HG02973 (cell line): ENCODE results near the gene TMEM47.

Experiments used
- ATAC-seq: cut with Tn5 transposase; IDR thresholded peaks from one replicate; pipeline ENCODE4 v1.9.1; 2021; ENCODE audit warnings: moderate library complexity; ENCODE audit not compliant: unreplicated experiment

Gene TMEM47

GRCh38 chrX:34586346-34586911, 70.7 kb downstream of the TMEM47 start:
- no peak for ATAC-seq

- no peak for ATAC-seq
Observed at GRCh38 chrX:34585561-34585960, 71.5 kb downstream of the TMEM47 start.

- ATAC-seq, result no peak
Observed at GRCh38 chrX:34584781-34585180, 72.3 kb downstream of the TMEM47 start.

- ATAC-seq, result no peak
Observed at GRCh38 chrX:34580069-34580468, 77.0 kb downstream of the TMEM47 start.

- no peak for ATAC-seq
Observed at GRCh38 chrX:34578237-34578636, 78.8 kb downstream of the TMEM47 start.
